A673 (cell line): ENCODE results near the gene HMGXB4.

Source experiments
- EZH2 ChIP-seq: fragments of 200-600 bp; sonication (generic); IDR thresholded peaks from 2 replicates; pipeline ENCODE4 v1.6.1; 2017; ENCODE audit warnings: borderline replicate concordance, low read depth, mild to moderate bottlenecking, mixed read lengths, antibody characterized with exemption, low read length; ENCODE audit not compliant: poor library complexity, severe bottlenecking
- TF ChIP-seq, protein P1 (sequence below): fragments of 300-800, 200-600 bp; sonication (generic); conservative IDR thresholded peaks from 2 replicates; pipeline ENCODE4 v1.5.1; 2017; ENCODE audit warnings: low read depth, mild to moderate bottlenecking, antibody characterized with exemption, low read length, moderate library complexity, mixed read lengths

DNA sequence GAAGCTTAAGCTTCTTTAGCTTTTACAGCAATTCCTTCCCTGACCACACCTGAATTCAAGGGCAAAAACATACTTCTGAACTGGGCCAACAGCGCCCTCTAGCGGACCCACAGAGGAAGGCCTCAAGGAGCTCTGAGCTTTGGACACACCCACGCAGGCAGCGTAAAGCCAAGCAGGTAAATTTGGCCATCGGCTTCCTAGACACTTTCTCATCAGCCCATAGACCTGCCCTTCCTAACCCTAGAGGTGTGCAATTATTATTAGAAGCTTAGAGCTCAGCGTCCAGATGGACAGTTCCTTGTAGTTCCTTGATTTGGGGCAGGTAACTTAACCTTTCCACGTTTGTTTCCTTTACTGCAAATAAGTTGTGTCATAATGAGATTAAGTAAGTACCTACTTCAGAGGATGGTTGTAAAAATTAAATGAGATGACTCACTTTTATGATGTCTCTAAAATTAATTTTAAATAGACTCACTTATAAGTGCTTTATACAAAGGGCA lies 25.7 kb upstream of the HMGXB4 start:
- TF ChIP-seq, protein P1, sequence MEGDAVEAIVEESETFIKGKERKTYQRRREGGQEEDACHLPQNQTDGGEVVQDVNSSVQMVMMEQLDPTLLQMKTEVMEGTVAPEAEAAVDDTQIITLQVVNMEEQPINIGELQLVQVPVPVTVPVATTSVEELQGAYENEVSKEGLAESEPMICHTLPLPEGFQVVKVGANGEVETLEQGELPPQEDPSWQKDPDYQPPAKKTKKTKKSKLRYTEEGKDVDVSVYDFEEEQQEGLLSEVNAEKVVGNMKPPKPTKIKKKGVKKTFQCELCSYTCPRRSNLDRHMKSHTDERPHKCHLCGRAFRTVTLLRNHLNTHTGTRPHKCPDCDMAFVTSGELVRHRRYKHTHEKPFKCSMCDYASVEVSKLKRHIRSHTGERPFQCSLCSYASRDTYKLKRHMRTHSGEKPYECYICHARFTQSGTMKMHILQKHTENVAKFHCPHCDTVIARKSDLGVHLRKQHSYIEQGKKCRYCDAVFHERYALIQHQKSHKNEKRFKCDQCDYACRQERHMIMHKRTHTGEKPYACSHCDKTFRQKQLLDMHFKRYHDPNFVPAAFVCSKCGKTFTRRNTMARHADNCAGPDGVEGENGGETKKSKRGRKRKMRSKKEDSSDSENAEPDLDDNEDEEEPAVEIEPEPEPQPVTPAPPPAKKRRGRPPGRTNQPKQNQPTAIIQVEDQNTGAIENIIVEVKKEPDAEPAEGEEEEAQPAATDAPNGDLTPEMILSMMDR, result peak; percentile 98
- TF ChIP-seq EZH2, result no peak
